AG10803 (cell line): ENCODE data around the gene PPFIBP1.

ENCODE experiments used
- DNase-seq: peaks from one replicate; pipeline ENCODE4 v3.0.0; 2010; ENCODE audit warnings: low read depth
- H3K4me3 ChIP-seq: 2 replicates; pipeline ENCODE4 v1.5.1; 2011; ENCODE audit warnings: mild to moderate bottlenecking, low read length, control low read depth
- TF ChIP-seq, protein P1 (sequence below): conservative IDR thresholded peaks from 2 replicates; pipeline ENCODE4 v1.5.1; 2011; ENCODE audit warnings: mild to moderate bottlenecking, low read length, control low read depth, inconsistent platforms

The PPFIBP1 gene

DNA sequence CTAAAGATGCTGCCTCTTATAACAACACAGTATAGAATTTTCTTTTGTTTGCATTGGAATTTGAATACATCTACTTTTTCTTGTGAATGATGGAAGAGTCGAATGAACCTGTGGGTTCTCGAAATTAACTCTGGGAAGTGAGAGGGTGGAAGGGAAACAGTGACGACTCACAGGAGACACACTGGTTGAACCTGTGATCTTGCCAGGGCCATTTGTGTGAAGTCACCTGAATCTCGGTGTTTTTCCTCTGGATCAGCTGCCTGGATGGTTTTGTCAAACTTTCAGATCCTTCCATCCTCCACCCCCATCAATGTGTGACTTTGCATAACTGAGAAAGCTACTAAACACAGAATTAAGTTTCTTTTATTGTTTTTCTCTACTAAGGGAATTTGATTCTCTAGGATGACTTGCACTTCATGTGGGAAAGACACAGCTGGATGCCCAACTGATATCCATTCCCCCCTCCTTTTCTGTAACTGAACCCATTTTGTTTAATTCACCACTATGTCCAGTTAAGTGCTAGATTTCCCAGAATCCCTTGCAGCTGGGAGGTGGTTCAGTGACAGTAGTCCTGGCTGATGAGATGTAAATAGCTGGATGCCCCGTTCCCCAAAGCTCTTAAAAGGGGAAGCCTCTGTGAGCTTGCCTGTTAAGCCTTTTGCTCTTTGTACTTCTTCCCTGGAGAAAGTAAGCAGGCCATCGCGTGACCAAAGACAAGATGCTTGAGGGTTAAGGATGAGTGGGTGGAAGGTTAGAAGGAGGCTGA, 6.3 kb downstream of the PPFIBP1 start:
- TF ChIP-seq, protein P1, sequence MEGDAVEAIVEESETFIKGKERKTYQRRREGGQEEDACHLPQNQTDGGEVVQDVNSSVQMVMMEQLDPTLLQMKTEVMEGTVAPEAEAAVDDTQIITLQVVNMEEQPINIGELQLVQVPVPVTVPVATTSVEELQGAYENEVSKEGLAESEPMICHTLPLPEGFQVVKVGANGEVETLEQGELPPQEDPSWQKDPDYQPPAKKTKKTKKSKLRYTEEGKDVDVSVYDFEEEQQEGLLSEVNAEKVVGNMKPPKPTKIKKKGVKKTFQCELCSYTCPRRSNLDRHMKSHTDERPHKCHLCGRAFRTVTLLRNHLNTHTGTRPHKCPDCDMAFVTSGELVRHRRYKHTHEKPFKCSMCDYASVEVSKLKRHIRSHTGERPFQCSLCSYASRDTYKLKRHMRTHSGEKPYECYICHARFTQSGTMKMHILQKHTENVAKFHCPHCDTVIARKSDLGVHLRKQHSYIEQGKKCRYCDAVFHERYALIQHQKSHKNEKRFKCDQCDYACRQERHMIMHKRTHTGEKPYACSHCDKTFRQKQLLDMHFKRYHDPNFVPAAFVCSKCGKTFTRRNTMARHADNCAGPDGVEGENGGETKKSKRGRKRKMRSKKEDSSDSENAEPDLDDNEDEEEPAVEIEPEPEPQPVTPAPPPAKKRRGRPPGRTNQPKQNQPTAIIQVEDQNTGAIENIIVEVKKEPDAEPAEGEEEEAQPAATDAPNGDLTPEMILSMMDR: no peak
- no peak overlapping the region for H3K4me3 ChIP-seq
- no peak for DNase-seq

DNA sequence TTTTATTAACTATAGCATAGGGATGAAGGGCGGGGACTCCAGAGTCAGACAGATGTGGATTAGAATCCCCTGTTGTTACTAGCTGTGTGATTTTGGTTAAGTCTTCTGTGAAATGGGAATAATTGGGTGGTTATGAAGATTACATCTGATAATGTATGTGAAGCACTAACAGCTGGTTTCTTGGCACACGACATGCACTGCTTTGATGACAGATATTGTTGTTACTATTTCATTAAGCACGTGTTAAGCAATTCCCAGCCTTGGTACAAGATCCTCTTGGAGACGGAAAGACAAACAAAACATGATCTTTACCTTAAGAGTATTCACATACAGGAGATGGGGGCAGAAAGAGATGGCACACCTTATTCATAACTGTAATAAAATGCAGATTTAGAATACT, 7.9 kb downstream of the PPFIBP1 start:
- DNase-seq: peak; percentile 66
- TF ChIP-seq, protein P1: no peak
- H3K4me3 ChIP-seq: no peak overlapping the region

DNA sequence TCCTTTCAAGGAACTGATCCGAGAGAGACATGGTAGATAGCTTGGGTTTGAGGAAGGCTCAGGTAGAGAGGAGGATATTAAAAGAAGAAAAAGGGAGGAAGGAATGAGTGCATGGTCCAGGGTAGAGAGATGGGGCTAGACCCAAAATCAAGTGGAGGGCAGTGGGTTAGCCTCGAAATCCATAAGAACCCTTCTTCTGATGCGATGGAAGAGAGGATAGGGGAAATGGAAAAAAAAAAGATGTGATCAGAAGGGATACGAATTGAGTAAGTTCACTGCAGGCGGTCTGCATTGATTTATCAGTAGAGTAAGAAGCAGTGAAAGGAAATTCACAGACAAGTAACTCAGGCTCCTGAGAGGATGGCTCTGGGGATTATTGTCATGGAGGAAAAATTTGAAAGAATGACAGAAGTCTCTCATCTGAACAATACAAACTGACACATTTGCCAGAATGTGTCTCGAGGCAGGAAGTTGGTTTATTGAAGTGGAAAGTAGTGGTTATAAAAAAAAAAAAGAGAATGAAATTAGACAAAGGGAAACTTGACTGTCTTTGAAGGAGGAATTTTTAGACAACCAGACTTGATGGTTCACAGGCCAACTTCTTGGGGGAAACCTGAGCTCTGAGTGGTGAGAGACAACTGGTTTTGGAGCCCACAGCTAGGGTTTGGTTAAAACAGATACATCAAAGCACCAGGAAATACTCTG, 10.2 kb downstream of the PPFIBP1 start:
- no peak overlapping the region for H3K4me3 ChIP-seq
- DNase-seq: no peak
- TF ChIP-seq, protein P1: no peak

DNA sequence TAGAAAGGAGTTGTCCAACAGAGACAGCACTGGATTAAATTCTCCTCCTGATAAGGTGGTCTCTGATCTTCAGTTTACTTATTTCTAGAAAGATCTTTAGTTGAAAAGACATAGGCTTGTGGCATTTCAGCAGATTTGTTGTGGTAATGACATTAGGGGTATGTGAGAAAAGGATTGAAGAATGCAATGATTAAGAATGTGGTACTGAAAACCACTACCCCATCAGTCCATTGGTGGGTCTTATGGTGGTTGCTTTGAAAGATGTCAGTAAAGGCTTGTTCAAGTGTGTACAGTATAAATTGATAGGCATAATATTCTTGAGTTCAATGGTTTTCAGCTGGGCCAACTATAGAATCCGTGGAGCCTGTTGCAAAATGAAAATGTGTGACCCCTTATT, 10.8 kb downstream of the PPFIBP1 start:
- no peak overlapping the region for H3K4me3 ChIP-seq
- TF ChIP-seq, protein P1: no peak
- DNase-seq: no peak

DNA sequence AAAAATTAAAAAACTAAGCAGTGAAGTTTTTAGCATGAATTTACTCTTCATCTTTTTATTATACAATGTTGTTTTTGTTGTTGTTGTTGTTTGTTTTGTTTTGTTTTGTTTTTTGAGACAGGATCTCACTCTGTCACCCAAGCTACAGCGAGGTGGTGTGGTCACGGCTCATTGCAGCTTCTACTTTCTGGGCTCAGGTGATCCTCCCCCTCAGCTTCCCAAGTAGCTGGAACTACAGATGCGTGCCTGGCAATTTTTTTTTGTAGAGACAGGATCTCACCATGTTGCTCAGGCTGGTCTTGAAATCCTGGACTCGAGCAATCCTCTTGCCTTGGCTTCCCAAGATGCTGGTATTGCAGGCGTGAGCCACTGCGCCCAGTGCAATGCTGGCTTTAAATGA, 11.3 kb downstream of the PPFIBP1 start:
- TF ChIP-seq, protein P1: no peak
- H3K4me3 ChIP-seq: no peak overlapping the region
- no peak for DNase-seq

DNA sequence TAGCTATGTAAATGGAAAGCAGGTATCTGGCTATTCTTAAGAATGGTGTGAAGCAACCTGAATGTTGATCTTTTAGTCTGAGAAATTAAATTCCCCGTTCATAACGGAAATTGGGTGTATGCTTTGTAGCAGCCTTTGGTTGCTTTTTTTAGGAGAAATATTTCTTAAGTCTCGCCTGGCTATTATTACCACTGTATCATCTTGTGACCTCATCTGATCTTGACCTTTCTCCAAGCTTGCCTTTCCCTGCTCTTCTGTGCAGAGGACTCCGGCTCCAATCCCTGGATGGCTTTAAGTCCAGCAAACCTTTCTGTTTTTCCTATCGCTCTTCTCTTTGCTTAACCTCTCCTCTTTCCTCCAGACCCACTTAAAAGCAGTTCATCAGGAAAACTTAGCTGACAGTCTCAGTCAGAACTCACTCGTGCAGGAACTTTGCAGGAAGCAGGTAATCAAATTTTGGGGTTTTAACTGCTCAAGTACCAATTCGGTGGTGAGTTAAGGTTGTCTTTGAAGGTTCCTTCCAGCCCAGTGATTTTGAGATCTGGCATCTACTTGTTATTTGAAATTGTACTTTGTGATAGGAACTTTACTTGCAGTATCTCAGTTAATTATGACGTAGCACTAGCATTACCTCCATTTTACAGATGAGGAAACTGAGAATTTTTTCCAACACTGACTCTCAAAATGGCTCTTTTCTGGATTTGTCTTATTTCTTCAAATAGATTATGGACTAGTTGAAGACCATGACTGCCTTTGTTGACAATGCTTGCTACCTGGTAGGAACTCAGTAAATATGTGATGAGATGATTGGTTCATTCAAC, 14.1 kb downstream of the PPFIBP1 start:
- TF ChIP-seq, protein P1: no peak
- no peak for DNase-seq

More for the DNA sequence above, 14.1 kb downstream of the PPFIBP1 start:
- no peak overlapping the region for H3K4me3 ChIP-seq
